Tongue (tissue), 2 donors: ENCODE results near the gene GNPTAB. TPM values are rescaled to one million over a fixed set of nuclear protein-coding genes. Genes with fewer than 3 reads are reported as not detected.

ENCODE experiments used
- DNase-seq: peaks from one replicate; pipeline ENCODE4 v3.0.0-alpha.2; 2015
- total RNA-seq: library from RNA; depleted of rRNA; stranded (reverse); fragments of >200 nt; gene quantifications from one replicate; pipeline ENCODE4 v1.2.3, GENCODE V29; 2014

GNPTAB gene
- total RNA-seq, 1 donor from 2014 or later = 29.0 TPM

DNA sequence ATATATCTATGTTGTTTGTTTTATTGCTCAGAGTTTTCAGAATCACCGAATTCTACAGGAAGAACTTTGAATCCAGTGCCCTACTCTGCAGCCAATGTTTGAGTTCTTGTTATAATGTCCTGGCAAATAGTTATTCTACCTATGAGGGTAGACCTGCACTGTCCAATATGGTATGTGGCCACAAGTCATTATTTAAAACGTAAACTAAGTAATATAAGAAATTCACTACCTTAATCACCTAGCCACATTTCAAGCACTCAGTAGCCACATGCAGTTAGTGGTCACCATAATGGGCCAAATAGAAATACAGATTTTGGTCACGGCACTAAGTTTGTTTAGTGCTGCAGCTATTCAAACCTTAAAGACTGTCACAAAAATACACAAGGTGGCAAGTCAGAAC, 26.4 kb downstream of the GNPTAB start:
- DNase-seq = no peak

DNA sequence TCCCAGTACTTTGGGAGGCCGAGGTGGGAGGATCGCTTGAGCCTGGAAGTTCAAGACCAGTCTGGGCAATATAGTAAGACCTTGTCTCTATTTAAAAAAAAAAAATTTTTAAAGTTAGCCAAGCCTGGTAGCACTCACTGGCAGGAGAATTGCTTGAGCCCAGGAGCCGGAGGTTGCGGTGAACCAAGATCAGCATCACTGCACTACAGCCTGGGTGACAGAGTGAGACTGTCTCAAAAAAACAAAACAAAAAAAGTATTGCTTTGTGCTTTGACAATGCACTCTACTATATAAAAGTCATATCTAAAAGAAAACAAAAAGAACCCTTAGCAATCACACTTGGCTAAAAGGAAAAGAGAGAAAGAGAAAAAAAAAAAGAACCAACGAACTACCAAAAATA, 26.8 kb downstream of the GNPTAB start:
- DNase-seq = no peak

DNA sequence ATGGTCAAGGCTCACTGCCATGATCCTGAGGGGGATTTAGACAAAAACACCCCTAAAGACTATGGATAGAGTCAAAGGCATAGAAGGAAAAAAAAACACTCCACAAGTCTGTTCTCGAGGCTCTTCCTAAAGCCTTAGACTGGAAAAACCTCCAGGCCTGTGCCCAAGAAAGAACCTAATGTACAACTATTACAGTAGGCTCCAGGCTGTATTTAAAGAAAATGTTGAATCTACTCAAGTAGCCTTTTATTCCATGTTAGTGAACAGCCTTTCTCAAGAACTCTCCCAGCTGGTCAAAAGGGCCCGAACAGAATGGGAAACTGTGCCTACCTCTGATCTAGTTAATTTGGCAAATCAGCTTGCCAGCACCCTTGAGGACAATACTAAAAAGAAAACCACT, 28.3 kb downstream of the GNPTAB start:
- DNase-seq = no peak

DNA sequence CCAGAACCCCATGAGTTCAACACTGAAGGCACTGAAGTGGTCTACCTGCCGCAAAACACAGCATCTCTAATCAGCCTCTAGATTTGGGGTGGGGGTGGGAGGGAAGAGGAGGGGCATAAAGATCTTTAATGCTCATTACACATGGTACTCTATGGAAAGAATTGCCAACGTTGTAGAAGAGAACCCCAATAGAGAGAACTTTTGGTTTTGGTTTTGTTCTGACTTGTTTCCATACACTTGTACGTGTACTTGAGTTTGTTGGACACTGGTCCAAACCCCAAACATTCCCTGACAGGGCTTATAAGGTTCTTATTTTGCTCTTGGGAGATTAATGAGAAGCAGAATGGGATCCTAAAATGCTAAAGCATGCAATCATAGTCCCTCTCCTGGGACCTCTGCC, 31.0 kb downstream of the GNPTAB start:
- no peak for DNase-seq

DNA sequence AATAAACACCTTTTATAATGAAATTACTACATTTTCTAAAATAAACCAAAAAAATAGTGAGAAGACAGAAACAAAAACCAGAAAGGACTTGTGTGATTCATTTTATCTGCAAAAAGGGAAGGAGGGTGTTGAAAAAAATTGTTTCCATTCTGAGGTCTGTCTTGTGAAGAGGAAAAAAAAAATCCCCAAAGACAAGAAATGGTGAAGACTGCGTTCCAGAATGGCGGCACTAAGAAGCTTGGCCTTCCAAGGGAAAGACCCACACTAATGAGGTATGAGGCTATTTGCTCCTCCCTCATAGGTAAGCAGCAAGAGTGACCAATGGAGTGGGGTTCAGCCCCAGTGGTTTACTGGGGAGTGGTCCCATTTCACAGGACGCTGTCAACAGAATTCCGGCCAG, 35.0 kb downstream of the GNPTAB start:
- no peak for DNase-seq

DNA sequence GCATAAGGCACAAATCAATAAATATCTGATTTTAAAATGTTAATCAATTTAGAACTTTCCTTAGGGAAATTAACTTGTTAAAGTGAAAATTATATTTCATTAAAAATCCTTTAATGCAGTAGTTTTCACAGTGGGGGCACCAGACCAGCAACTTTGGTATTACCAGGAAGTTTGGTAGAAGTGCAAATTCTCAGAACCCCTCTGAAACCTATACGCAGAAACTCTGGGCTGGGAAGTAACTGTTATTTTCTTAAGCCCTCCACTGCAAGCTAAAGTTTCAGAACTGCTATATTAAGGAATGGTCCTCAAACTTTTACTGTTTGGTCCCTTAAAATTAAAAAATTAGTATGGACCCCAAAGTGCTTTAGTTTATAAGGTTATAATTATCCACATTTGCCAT, 35.7 kb downstream of the GNPTAB start:
- no peak for DNase-seq

DNA sequence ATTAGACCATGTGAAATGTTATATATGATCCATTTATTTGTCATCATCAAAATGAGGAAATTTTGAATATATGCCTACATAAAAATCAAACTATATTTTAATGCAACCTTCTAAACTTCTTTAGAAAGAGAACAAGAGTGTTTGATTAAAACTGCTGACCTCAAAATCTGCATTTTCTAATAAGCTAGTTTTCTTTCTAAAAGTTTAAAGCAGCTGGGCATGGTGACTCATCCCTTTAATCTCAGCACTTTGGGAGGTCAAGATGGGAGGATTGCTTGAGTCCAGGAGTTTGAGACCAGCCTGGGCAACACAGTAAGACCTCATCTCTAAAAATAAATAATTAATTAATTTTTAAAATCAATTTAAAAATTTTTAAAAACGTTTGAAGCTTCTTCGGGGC, 36.2 kb downstream of the GNPTAB start:
- DNase-seq = no peak

DNA sequence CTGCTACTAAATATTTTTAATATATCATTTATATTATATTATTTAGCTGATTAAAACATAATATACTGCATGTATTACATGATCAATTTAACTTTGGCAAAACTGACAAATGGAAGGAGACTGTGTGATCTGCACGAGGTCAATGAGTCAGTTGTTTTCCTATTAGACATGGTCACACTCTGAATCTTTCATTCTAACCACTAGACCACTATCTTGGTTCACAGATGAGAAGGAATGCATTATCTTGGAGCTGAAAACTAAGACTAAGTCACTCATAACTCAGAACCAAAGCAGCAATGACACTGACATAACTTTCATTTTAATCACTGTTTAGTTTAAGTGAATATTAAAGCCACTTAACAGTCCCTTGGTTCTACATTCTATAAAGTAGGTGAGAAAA, 37.4 kb downstream of the GNPTAB start:
- DNase-seq = no peak

DNA sequence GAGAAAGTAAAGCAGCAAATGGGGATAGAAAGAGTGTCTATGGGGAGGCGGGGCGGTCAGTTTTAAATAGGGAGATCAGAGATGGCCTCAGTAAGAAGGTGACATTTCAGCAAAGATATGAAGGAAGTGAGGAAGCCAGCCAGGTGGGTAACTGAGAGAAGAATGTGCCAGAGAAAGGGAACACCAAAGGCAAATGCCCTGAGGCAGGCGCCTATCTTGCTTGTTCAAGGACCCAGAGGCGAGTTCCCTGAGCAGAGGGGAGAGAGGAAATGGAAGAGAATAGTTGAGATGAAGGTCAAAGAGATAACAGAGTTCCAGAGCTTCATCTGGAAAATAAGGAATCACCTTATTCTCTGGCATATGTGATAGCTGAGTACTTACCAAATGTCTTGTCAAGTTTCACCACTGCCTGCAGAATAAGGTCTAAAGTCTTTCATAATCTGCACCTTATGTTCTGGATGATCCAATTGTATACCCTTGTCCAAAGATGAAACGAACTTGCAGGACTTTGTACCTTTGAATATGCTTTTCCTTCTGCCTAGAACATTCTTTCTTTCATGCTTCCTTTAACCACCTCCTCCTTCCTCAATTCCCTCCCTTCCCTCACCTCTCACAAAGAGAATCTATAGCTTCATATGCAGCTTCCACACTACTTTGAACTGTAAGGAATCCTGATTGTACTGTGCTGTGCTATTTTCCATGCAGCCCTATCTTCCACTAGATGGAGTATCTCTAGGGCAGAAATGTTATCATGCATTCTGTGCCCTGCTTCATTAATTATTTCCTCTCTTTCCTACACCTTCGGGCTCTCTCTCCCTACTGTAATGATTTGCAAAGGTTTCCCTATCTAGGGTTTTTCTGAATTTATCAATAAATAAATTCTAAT, 38.5 kb downstream of the GNPTAB start:
- no peak for DNase-seq

DNA sequence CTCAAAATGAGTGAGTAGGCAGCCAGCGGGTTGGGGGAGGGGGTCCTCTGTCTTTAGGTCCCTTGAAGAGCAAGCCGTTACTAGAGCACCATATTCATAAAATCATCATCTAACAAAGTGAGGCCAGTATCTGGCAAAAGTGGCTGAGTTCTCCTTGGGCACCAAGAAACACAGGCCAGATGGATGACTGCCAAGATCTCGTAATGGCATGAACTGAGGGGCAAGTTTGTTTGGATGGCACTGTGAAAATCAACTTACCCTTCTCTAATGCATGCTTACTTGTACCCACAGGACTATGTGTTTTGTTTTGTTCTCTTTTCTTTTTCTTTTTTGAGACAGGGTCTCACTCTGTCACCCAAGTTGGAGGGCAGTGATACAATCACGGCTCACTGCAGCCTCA, 41.6 kb downstream of the GNPTAB start:
- DNase-seq = no peak

DNA sequence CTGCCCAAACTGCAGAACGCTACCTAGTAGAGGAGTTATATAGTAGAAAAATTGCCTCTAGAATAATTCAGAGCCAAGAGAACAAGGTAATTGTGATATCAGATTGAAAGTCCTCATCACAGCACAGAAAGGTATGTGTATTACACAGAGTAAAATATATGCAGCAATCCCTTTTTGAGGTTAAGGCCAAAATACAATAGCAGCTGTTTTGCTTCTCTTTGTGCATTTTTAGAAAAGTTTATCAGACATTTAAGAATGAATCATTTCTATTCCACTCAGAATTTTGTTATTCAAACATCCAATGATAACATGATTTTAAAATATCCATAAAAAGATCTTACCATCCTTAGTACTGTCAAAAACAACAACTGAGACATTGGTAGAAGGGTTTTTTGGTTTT, 45.1 kb downstream of the GNPTAB start:
- DNase-seq = no peak

DNA sequence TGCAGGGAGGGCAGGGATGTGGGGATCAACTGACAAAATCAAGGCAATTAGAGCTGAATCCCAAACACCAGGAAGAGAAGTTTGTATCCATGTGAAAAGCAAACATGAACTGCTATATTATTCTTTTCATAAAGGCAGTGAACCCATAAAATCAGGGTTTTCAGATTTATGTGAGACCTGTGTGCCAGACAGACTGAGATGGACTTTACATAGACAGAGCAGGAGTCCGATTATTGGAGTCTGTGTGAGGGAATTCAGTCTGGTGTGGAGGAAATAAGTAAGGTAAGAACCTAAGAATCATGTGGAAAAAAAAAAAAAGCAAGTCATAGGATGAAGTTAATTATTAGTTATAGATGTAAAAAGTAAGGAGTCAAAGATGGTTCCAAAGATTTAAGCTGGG, 46.4 kb downstream of the GNPTAB start:
- DNase-seq = no peak

DNA sequence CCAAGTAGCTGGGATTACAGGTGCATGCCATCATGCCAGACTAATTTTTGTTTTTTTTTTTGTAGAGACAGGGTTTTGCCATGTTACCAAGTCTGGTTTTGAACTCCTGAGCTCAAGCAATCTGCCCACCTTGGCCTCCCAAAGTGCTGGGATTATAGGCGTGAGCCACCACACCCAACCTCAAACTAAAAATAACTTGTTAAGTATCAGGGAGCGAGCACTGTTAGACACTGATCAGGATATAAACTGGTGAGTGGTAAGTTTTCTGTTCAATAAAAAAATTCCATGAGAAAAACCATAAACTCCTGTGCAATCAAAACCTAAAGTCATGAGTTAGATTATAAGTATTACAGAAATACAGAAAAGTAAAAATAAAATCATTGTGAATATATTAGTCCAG, 46.9 kb downstream of the GNPTAB start:
- DNase-seq = no peak

DNA sequence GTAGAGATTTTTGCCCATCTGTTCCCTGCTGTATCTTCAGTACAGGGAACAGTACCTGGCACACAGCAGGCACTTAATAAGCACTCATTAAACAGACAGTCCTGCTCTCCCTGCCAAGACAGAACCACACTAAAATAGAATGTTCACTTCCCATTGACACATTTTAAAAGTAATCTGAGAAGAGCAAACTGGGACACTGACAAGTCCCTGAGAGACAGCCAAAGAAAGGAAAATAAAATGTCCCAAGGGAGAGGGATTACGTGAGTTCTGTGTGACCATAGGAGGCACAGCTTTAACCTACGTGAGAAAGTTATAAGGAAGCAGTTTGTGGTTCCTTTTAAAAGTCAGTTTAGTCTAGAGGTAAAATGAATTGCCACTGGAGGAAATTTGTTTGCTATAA, 47.6 kb downstream of the GNPTAB start:
- DNase-seq = no peak

DNA sequence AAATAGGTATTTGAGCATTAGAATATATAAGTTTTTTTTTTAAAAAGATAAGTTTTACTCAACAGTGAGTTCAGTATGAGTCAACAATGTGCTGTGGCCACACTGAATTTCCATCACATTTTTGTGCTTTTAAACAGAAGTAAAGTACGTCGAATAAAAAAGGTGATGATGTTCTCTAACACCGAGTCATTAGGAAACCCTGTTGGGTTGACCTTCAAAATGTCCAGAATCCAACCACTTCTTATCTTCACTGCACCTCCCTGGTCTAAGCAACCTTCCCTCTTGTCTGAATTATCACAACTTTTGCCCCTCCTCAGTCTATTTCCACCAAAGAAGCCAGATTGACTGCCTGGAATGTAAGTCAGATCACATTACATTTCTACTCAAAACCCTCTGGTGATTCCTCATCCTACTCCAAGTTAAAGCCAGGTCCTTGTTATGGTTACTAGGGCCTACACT, 48.5 kb downstream of the GNPTAB start:
- no peak for DNase-seq

DNA sequence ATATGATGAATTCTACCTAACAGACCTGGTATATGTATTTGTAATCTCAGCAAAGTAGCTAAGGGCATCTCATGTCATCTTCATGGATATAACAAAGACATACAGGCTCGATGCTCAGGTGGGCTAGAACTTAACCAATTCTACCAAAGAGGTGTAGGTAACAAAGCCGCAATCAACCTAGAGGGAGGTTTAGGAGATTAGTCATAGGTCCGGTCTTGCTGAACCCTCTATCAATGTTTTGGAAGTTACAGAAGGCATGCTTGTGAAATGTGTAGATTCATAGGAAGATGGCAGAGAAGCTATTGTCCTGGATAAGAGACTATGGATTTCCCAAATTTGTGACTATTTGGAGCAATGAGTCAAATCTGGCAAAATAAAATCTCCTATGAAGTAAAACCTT, 48.9 kb downstream of the GNPTAB start:
- DNase-seq = no peak

DNA sequence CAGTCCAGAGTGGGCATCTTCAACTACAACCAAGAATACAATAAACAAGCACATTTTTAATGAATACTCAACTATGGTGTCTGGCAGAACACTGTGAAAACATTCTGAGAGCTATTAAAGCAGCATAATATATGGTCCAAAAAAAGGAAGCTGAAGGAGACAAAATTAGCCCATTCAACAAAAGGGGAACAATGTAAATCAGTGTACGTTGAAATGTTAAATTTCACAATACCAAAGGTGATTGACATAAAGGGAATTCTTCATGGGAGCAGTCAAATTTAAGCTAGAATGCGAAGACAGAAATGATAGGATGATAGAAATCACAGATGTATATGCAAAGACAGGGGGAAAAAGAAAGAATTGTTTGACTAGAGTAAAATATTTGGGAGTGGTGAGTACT, 50.2 kb downstream of the GNPTAB start:
- no peak for DNase-seq

DNA sequence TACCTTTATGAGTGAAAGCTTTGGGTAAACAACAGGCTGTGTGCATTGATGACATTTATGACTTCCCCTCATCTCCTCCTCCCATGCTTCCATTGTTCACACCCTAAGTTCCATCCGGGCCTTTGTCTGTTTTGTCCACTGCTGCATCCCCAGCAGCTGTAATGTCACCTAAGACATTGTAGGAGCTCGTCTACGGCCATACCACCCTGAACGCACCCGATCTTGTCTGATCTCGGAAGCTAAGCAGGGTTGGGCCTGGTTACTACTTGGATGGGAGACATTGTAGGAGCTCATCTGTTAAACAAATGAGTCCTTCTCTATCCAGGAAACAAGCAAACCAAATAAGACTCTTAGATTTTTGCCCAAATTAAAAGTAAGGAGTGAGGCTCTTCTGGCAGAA, 51.1 kb downstream of the GNPTAB start:
- DNase-seq = no peak

DNA sequence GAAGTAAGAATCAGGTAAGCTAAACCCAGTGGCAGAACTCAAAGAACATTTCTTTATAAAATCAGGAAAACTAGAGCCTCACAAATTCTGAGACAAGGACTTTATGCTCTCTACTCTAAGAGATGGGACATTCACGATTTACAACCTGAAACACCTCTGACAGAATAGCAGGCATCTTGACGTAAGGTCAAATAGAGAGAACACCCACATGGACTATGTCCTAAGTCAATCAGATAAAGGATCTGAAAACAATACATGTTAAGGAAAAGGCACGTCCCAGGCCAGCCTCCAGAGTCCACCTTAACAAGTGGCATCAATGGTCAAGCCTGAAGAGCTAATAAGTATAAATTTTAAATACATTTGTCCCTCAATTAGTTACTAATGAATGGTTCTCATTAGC, 51.6 kb downstream of the GNPTAB start:
- DNase-seq = no peak

DNA sequence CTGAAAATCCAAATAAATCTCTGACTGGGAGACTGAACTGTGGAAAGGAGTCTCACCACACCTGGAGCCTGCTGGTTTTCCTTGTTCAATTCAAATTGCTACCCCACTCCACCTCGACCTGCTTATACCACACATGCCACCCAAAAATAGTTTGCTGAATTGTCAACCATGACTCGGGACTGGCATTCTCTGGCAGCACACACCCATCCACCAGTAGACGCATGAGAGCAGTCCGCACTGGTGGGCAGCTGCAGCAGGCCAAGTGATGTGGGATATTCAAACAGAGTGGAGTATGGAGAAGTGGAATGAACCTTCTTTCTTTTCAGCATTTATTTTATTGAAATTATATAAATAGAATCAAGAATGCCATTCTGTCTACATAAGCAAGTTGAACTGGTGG, 52.8 kb downstream of the GNPTAB start:
- no peak for DNase-seq

DNA sequence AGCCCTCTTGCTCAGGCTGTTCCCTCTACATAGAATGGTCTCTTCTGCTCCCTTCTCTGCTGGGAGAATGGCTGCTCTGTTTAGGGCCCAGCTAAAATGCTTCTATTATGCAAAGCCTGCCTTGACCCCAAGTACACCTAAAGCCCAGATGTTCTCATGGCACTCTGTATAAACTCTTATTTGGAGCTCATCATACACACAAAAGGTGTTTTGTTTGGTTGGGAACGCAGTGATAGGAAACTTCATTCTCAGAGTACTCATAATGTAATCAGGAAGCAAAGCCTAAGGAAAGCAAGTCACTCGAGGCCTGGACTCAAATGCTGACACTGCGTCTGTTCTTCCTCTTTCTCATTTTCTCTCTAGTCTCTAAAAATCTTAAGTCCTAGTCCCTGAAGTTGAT, 53.3 kb downstream of the GNPTAB start:
- no peak for DNase-seq

DNA sequence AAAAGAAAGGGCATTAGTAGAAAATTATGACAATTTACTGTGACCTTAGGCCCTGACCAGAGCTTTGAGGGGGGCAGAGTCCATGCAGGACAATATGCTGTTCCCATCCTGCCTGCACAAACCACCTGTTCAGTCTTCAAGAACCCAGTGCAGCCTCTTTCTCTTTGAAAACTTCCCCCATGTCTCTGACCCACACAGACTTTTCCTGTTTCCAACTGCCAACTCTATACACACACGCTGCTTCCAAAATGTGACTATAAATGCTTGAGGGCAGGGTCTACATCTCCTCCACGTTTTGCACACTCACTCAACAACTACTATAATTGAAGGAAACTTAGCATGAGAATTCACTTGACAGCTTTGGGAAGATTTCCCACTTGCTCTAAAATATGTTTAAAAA, 54.9 kb downstream of the GNPTAB start:
- DNase-seq = no peak

DNA sequence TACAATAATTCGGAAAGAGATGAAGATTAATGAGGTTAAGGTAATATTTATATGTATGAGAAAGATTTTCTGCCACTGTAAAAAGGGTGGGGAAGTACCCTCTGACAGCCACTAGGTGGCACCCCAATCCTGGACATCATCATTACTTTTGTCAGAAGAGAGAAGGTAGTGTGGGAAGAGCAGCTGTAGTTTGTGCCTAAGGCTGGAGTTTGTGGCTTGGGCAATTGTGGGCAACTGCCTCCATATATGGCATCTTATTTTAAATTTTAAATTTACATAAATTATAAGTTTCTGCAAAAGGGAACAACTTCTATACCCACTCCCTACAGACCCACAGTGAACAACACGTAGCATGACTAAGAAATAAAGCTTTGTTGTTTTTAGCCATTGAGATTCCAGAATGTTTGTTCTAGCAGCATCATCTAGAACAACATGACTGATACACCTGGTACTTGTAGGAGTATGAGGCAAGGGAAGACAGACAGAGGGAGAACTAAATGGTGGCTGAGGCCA, 57.1 kb downstream of the GNPTAB start:
- DNase-seq = peak; percentile 80

DNA sequence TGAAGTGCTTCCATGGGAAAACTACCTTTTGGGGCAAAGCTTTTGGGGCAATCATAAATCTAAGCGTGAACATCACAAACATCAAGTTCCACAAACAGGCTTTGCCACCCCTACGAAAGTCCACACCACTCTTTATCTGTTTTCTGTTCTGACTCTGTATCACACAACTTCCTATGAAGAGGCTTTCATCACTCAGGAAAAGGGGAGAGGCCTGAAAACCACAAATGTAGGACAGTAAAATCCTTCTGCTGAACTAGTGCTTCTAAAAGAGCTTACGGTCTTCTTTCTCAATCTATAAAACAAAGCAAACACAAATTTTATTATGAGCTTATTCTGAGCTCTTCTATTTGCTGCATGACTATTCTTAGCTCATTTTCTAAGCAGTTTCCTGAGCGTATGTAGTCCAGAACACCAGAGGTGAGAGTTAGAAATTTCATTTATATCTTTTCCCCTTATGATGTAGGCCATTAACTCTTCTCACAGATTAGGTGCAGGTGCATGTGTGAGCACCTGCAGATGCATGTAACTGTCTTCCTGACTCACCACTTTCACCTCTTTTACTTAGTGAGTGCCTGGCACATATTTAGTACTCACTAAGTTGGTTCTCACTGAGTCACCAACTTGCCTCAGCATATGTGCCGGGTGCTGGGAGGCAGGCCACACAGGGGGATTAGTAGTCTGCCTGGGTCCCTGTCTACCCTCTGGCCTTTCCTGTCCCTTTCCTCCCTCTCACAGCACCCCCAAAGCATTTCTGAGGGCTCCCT, 58.6 kb downstream of the GNPTAB start:
- DNase-seq = no peak
